ENCODE results near the gene TXNRD1.
A peak's percentile ranks its signal among the peaks of the same experiment; 100 is the strongest.
"Not testable (repeated sequence)": the region's sequence is repeated elsewhere in the genome, so short reads cannot be mapped to it uniquely, and the experiment has no call there.

TXNRD1 gene

GRCh38 chr12:104216521-104216924, 944 bp downstream of the TXNRD1 start:
- no peaks in the 10 kb centered on the region for H3K27me3 ChIP-seq (replicated peaks; ENCODE audit: control insufficient read depth, insufficient read depth, low read length, poor library complexity, severe bottlenecking)
- peak overlapping the region; percentile 69 for H3K4me3 ChIP-seq (ENCODE audit: insufficient read depth, low read depth, low read length, poor library complexity, severe bottlenecking)
- H3K27ac ChIP-seq (ENCODE audit: insufficient read depth, low read length, poor library complexity, severe bottlenecking) = no peak overlapping the region
- peaks cover 14% of the 10 kb centered on the region for H3K4me1 ChIP-seq (ENCODE audit: control insufficient read depth, insufficient read depth, low read length, poor library complexity, severe bottlenecking)
- DNase-seq = no peak
- no peaks in the 10 kb centered on the region for H3K36me3 ChIP-seq (ENCODE audit: control insufficient read depth, insufficient read depth, low read length)
- no peaks in the 10 kb centered on the region for H3K9me3 ChIP-seq (ENCODE audit: control insufficient read depth, low read length)

- H3K27me3 ChIP-seq (replicated peaks; ENCODE audit: control insufficient read depth, insufficient read depth, low read length, poor library complexity, severe bottlenecking); H3K36me3 ChIP-seq (ENCODE audit: control insufficient read depth, insufficient read depth, low read length); H3K27ac ChIP-seq (ENCODE audit: insufficient read depth, low read length, poor library complexity, severe bottlenecking); H3K4me3 ChIP-seq (ENCODE audit: insufficient read depth, low read depth, low read length, poor library complexity, severe bottlenecking); DNase-seq; H3K9me3 ChIP-seq (ENCODE audit: control insufficient read depth, low read length): not testable (repeated sequence)
- peaks cover 14% of the 10 kb centered on the region for H3K4me1 ChIP-seq (ENCODE audit: control insufficient read depth, insufficient read depth, low read length, poor library complexity, severe bottlenecking)
Measured at GRCh38 chr12:104218506-104218905, 2.9 kb downstream of the TXNRD1 start.

GRCh38 chr12:104218935-104219334, 3.4 kb downstream of the TXNRD1 start:
- peaks cover 14% of the 10 kb centered on the region for H3K4me1 ChIP-seq (ENCODE audit: control insufficient read depth, insufficient read depth, low read length, poor library complexity, severe bottlenecking)
- DNase-seq = no peak
- no peaks in the 10 kb centered on the region for H3K36me3 ChIP-seq (ENCODE audit: control insufficient read depth, insufficient read depth, low read length)
- H3K4me3 ChIP-seq (ENCODE audit: insufficient read depth, low read depth, low read length, poor library complexity, severe bottlenecking) = no peak overlapping the region
- no peaks in the 10 kb centered on the region for H3K27me3 ChIP-seq (replicated peaks; ENCODE audit: control insufficient read depth, insufficient read depth, low read length, poor library complexity, severe bottlenecking)
- H3K27ac ChIP-seq (ENCODE audit: insufficient read depth, low read length, poor library complexity, severe bottlenecking) = no peak overlapping the region
- no peaks in the 10 kb centered on the region for H3K9me3 ChIP-seq (ENCODE audit: control insufficient read depth, low read length)

DNA sequence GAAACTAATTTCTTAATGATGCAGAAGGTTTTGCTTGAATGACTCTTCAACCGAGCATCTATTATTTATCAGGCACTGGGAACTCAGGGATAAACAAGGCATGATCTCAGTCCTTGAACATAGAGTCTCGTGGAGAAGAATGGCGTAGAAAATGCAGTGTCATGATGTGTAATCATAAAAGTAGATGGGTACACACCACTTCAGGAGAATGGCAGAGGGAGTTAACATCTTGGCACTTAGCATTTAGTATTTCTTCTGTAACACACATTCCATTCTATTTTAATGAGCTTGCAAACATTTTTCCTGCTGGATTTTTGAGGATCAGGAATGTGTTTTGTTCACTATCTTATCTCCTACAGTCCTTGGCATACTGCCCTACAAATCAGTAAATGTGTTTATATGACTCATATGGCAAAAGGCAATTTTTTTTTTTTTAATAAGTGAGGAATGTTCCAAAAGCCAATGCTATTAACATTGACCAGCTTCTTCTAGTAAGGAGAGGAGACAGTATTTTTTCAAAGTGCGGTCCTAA, 3.8 kb downstream of the TXNRD1 start:
- Histone ChIP-seq H3K9me3 (ENCODE audit: control insufficient read depth, low read length) (no peaks in the 10 kb centered on the region), H3K36me3 (ENCODE audit: control insufficient read depth, insufficient read depth, low read length) (no peaks in the 10 kb centered on the region), H3K27ac (ENCODE audit: insufficient read depth, low read length, poor library complexity, severe bottlenecking) (no peak overlapping the region), H3K4me1 (ENCODE audit: control insufficient read depth, insufficient read depth, low read length, poor library complexity, severe bottlenecking) (peaks cover 14% of the 10 kb centered on the region), H3K4me3 (ENCODE audit: insufficient read depth, low read depth, low read length, poor library complexity, severe bottlenecking) (no peak overlapping the region), H3K27me3 (replicated peaks; ENCODE audit: control insufficient read depth, insufficient read depth, low read length, poor library complexity, severe bottlenecking) (no peaks in the 10 kb centered on the region)
- no peak for DNase-seq

DNA sequence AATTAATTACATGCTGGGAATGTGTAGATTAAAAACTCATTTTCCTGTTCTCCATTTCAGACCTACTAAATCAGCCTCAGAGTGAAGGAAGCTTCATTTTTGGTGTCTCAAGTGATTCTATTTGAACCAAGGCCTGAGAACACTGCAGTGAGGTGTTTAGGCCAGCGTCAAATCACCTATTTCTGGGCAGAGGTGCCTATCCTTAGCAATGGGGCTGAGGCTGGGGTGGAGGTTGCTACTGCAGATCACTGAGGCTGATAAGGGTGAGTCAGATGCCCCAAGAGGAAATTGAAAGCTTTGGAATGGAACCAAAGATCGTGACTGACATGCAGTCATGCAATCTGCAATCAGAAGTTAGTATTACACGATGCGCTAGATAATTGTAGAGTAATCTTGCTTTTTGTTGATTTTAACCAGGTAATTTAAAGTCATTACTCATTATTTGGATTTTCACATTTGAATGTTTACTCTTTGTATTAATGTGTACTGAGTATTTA, 4.4 kb downstream of the TXNRD1 start:
- Histone ChIP-seq H3K27ac (ENCODE audit: insufficient read depth, low read length, poor library complexity, severe bottlenecking) (no peak overlapping the region), H3K4me1 (ENCODE audit: control insufficient read depth, insufficient read depth, low read length, poor library complexity, severe bottlenecking) (peaks cover 14% of the 10 kb centered on the region), H3K27me3 (replicated peaks; ENCODE audit: control insufficient read depth, insufficient read depth, low read length, poor library complexity, severe bottlenecking) (no peaks in the 10 kb centered on the region), H3K9me3 (ENCODE audit: control insufficient read depth, low read length) (no peaks in the 10 kb centered on the region), H3K4me3 (ENCODE audit: insufficient read depth, low read depth, low read length, poor library complexity, severe bottlenecking) (no peak overlapping the region), H3K36me3 (ENCODE audit: control insufficient read depth, insufficient read depth, low read length) (no peaks in the 10 kb centered on the region)
- peak; percentile 14 to 49 (median 39) for DNase-seq

GRCh38 chr12:104220931-104221330, 5.4 kb downstream of the TXNRD1 start:
- Histone ChIP-seq H3K9me3 (ENCODE audit: control insufficient read depth, low read length) (no peaks in the 10 kb centered on the region), H3K36me3 (ENCODE audit: control insufficient read depth, insufficient read depth, low read length) (no peaks in the 10 kb centered on the region), H3K4me1 (ENCODE audit: control insufficient read depth, insufficient read depth, low read length, poor library complexity, severe bottlenecking) (peaks cover 14% of the 10 kb centered on the region), H3K27ac (ENCODE audit: insufficient read depth, low read length, poor library complexity, severe bottlenecking) (no peak overlapping the region), H3K4me3 (ENCODE audit: insufficient read depth, low read depth, low read length, poor library complexity, severe bottlenecking) (no peak overlapping the region), H3K27me3 (replicated peaks; ENCODE audit: control insufficient read depth, insufficient read depth, low read length, poor library complexity, severe bottlenecking) (no peaks in the 10 kb centered on the region)
- no peak for DNase-seq

DNA sequence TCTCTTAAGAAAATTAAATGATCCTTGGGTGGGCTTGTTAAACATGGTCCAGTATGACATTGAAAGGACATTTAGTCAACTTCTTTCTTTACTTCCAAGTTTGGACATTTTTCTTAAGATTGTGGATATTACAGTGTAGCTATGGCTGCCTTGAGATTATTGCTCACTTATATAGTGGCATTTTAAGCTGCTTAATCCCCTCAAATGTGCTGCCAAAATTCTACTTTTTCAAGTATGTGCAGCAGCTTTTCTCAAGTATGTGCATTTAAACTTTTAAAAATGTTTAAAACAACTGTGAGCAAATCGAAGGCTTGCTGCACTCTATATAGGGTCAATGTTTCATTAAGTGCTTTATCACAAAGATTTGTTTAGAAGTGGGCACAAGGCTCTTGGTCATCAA, 7.4 kb downstream of the TXNRD1 start:
- Histone ChIP-seq H3K36me3 (ENCODE audit: control insufficient read depth, insufficient read depth, low read length) (no peaks in the 10 kb centered on the region), H3K4me1 (ENCODE audit: control insufficient read depth, insufficient read depth, low read length, poor library complexity, severe bottlenecking) (peaks cover 9% of the 10 kb centered on the region), H3K27ac (ENCODE audit: insufficient read depth, low read length, poor library complexity, severe bottlenecking) (no peak overlapping the region), H3K27me3 (replicated peaks; ENCODE audit: control insufficient read depth, insufficient read depth, low read length, poor library complexity, severe bottlenecking) (no peaks in the 10 kb centered on the region), H3K9me3 (ENCODE audit: control insufficient read depth, low read length) (no peaks in the 10 kb centered on the region), H3K4me3 (ENCODE audit: insufficient read depth, low read depth, low read length, poor library complexity, severe bottlenecking) (no peak overlapping the region)
- DNase-seq = no peak

DNA sequence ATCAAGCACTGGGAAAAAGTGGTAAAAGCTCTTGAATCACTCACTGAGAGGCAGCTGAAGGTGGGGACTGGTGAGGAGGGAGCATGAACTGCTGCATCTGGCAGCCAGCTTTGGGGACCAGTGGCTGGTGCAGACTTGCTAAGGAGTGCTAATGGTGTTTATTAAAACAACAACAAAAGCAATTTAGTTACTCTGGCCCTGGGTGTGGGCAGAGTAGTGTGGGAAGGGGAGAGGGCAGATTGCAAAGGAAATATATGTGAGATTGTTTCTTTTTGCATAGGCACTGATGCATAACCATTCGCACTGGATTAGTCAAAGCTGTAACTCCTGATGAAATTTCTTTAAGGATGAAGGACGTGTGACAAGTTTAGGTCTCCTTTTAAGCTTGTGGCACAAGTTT, 8.1 kb downstream of the TXNRD1 start:
- DNase-seq = no peak
- H3K4me1 ChIP-seq (ENCODE audit: control insufficient read depth, insufficient read depth, low read length, poor library complexity, severe bottlenecking) = peaks cover 9% of the 10 kb centered on the region
- H3K4me3 ChIP-seq (ENCODE audit: insufficient read depth, low read depth, low read length, poor library complexity, severe bottlenecking) = no peak overlapping the region

GRCh38 chr12:104226672-104227071, 11.1 kb downstream of the TXNRD1 start:
- DNase-seq = no peak
- H3K4me1 ChIP-seq (ENCODE audit: control insufficient read depth, insufficient read depth, low read length, poor library complexity, severe bottlenecking) = no peaks in the 10 kb centered on the region
- no peaks in the 10 kb centered on the region for H3K9me3 ChIP-seq (ENCODE audit: control insufficient read depth, low read length)
- no peaks in the 10 kb centered on the region for H3K36me3 ChIP-seq (ENCODE audit: control insufficient read depth, insufficient read depth, low read length)
- no peaks in the 10 kb centered on the region for H3K27me3 ChIP-seq (replicated peaks; ENCODE audit: control insufficient read depth, insufficient read depth, low read length, poor library complexity, severe bottlenecking)
- H3K27ac ChIP-seq (ENCODE audit: insufficient read depth, low read length, poor library complexity, severe bottlenecking) = no peak overlapping the region
- no peak overlapping the region for H3K4me3 ChIP-seq (ENCODE audit: insufficient read depth, low read depth, low read length, poor library complexity, severe bottlenecking)

More for the DNA sequence above, 8.1 kb downstream of the TXNRD1 start:
- Histone ChIP-seq H3K27ac (ENCODE audit: insufficient read depth, low read length, poor library complexity, severe bottlenecking) (no peak overlapping the region), H3K36me3 (ENCODE audit: control insufficient read depth, insufficient read depth, low read length) (no peaks in the 10 kb centered on the region), H3K27me3 (replicated peaks; ENCODE audit: control insufficient read depth, insufficient read depth, low read length, poor library complexity, severe bottlenecking) (no peaks in the 10 kb centered on the region), H3K9me3 (ENCODE audit: control insufficient read depth, low read length) (no peaks in the 10 kb centered on the region)

DNA sequence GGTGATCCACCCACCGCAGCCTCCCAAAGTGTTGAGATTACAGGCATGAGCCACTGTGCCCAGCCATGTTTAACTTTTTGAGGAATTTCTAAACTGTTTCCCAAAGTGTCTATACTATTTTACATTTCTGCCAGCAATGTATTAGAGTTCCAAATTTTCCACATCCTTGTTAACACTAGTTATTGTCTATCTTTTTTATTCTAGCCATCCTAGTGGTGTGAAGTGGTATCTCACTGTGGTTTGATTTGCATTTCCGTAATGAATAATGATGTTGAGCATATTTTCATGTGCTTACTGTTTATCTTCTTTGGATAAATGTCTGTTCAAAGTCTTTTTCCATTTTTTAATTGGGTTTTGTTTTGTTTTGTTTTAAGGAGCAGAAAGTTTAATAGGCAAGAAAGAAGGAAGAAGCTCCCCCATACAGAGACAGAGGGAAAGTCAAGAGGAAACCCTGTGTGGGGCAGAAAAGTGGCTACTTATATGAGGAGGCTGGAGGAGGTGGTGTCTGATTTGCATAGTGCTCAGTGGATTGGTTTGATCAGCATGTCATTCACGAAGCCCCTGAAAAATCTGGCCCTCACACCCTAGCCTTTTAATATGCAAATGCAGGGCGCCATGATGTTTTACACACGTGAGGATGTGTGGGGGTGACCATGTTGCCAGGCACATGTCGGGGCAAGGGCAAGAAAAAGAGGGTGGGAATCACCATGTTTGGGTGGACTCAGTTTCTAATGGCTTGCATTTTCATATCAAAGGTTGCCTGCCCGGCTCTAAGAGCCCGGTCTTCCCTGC, 14.9 kb downstream of the TXNRD1 start:
- H3K27ac ChIP-seq (ENCODE audit: insufficient read depth, low read length, poor library complexity, severe bottlenecking) = no peak overlapping the region
- no peak overlapping the region for H3K4me3 ChIP-seq (ENCODE audit: insufficient read depth, low read depth, low read length, poor library complexity, severe bottlenecking)
- no peaks in the 10 kb centered on the region for H3K27me3 ChIP-seq (replicated peaks; ENCODE audit: control insufficient read depth, insufficient read depth, low read length, poor library complexity, severe bottlenecking)
- H3K4me1 ChIP-seq (ENCODE audit: control insufficient read depth, insufficient read depth, low read length, poor library complexity, severe bottlenecking) = no peaks in the 10 kb centered on the region
- no peak for DNase-seq
- H3K9me3 ChIP-seq (ENCODE audit: control insufficient read depth, low read length) = peaks cover 14% of the 10 kb centered on the region
- H3K36me3 ChIP-seq (ENCODE audit: control insufficient read depth, insufficient read depth, low read length) = no peaks in the 10 kb centered on the region

Measured in effector memory CD4-positive, alpha-beta T cell (primary cell).